GM12801 (cell line): ENCODE measurements around the gene ATF7.

Experiments used
- CTCF ChIP-seq: IDR thresholded peaks from one replicate; pipeline ENCODE4 v1.5.1; 2011; ENCODE audit warnings: control low read depth; ENCODE audit not compliant: insufficient read length; ENCODE audit errors: extremely low read depth

The ATF7 gene

DNA sequence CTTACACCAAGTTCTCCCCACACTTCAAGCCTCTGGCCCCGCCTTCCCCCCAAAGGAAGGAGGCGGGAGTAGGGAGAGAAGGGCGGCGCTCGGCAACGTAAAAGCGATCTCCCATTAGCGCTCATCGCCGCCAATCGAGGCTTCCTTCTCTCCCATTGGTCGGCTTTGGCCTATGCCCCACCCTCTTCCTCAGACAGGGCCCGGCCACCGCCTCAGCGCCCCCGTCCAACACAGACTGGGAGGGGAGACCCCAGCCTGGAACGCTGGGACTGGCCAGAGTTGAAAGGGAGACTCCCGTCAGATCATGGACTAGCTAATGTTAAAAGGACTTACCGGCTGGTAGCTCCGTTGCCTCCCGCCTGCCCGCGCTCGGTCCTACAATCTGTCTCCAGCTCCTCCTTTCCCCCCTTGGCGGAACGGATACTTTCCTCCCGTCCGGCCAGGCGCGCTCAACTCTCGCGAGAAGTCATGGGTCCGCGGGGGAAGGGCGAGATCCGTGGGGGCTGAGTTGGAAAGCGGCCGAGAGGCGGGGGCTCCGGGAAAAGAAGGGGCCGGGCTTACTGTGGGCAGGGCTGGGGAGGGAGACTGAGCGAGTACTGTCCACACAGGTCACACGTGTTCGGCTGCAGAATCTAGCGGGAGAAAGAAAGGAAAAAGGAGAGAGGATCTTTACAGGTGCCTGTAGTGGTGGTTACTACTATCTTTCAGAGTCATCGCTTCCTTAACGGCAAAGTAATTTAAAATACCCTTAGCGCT is at the start of gene ATF7:
Gene ATF7, minus strand, starts transcription at position 437 of the 756 bp plus-strand sequence. CDS start 25,382 bp downstream, outside the sequence.
- TF ChIP-seq CTCF = no peak

DNA sequence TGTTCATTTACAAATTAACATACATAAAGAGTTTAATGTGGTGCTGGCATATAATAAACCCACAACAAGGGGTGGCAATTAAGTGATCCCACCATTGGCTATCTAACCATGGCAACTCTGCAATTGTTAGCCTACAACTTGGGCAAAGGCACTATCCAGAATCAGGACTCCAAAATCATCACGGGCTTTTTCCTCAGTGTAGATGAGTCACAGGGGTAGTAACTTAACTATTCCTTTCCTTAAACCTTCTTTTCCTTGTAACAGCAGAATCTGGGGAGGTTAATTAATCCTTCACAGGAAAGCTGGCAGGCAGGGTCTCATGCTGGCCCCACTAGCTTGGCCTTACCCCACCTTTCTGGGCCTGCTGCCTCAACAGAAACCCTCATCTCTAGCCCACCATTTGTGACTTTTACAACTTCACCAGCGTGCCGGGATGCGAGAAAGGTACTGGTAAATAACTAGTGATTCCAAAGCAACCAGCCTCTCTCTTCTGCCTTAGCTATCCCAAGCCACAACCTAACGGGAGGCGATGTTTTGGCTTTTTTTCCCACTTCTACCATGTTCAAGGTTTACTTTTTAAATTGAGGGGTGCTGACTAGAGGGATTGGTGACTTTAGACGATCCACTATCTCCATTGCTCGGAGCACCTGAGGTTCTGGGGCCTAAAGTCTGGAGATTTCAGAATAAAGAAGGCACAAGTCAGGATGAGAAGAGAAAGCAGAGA is 49.0 kb upstream of the ATF7 start:
- no peak for TF ChIP-seq CTCF

DNA sequence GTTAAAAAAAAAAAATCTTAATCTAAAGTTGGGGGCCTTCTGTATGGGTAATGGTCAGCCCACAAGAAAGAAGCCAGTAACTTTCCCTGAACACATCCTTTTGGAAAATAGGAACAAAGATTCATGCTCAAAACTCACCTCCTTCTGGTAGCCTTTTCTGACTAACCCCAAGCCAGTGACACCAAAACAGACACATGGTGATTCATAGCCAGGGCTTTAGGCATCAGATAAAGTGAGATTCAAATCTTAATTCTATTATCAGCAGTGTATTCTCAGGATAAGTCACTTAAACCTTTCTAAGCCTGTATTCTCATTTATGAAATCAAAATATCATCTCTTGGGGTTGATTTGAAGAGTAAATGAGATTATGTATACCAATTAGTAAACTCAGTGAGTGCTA is 44.8 kb upstream of the ATF7 start:
- no peak for TF ChIP-seq CTCF

GRCh38 chr12:53670308-53670707 is 44.1 kb upstream of the ATF7 start:
- no peak for TF ChIP-seq CTCF

DNA sequence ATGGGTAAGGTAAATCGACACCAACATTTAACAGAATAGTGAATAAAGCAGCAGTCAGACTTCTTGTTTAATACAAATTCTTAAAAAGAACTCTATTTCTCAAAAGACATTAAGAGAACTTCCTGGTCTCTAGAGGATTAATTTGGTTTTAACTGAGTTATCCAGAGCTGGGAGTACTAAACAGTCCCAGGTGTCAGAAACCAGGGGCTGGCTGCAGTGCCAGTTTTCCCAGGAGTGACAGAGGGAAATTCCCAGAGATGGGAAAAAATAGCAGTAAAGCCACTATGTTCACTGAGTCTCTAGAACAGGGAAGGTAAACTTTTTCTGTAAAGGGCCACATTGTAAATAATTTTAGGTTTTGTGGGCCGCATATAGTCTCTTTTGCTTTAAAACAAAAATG is 40.9 kb upstream of the ATF7 start:
- TF ChIP-seq CTCF = no peak

DNA sequence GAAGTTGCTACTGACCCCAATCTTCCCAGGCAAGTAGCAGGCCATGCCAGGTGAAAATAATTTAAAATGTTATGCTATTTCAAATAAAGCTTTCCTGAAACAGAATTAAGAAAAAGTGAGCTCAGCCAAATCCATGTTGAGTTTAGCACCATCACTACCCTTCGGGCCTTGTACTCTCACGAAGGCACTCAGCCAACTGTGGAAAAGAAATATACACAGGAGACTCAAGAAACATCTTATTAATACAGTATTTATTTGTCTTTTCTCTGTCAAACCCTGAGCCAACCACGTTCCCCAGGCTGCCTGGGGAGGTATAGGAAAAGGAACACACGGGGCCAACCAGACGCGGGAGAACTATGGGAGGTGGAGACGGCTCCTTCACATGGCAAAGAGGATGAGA is 38.8 kb upstream of the ATF7 start:
- TF ChIP-seq CTCF = no peak

GRCh38 chr12:53664191-53664590 is 38.0 kb upstream of the ATF7 start:
- no peak for TF ChIP-seq CTCF
